Spleen (tissue), 7 donors: ENCODE data around the gene GIPC1.

Experiments
- POLR2A ChIP-seq, 3 donors: fragments of 450-650 bp; IDR thresholded peaks; one replicate each; pipeline ENCODE4 v1.5.1; 2017; ENCODE audit warnings: antibody characterized with exemption in 3 of 3, mild to moderate bottlenecking in 1 of 3
- POLR2AphosphoS5 ChIP-seq, 3 donors: sonication (generic); formaldehyde crosslinking; IDR thresholded peaks; one replicate each; pipeline ENCODE4 v1.5.1; 2017; ENCODE audit warnings: antibody characterized with exemption in 3 of 3
- TF ChIP-seq, protein P1 (sequence below), 11 experiments: fragments of 200-600 bp in 7 of 11; fragments of 450-650 bp in 4 of 11; sonication (generic) in 4 of 11; IDR thresholded peaks in 8 of 11; conservative IDR thresholded peaks in 3 of 11; 1 replicate in 7 of 11; 2 replicates in 4 of 11; pipeline versions ENCODE4 v1.4.0 to v1.8.0; 2016 to 2021; ENCODE audit warnings: antibody characterized with exemption in 11 of 11, inconsistent platforms in 4 of 11, mild to moderate bottlenecking in 1 of 11
- donor health status: DM: no; HTN: no; CAD: no; lungs with moderate emphysema.
- donor health status: DM: no; HTN: no; CAD: no.
- donor health status: DM: no; HTN: no; CAD: no.

- TF ChIP-seq POLR2A (IDR thresholded peaks at IDR 0.05): no peak
- TF ChIP-seq, protein P1, sequence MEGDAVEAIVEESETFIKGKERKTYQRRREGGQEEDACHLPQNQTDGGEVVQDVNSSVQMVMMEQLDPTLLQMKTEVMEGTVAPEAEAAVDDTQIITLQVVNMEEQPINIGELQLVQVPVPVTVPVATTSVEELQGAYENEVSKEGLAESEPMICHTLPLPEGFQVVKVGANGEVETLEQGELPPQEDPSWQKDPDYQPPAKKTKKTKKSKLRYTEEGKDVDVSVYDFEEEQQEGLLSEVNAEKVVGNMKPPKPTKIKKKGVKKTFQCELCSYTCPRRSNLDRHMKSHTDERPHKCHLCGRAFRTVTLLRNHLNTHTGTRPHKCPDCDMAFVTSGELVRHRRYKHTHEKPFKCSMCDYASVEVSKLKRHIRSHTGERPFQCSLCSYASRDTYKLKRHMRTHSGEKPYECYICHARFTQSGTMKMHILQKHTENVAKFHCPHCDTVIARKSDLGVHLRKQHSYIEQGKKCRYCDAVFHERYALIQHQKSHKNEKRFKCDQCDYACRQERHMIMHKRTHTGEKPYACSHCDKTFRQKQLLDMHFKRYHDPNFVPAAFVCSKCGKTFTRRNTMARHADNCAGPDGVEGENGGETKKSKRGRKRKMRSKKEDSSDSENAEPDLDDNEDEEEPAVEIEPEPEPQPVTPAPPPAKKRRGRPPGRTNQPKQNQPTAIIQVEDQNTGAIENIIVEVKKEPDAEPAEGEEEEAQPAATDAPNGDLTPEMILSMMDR (IDR thresholded peaks at IDR 0.05 in 8 of 11, conservative IDR thresholded peaks at IDR 0.05 in 3 of 11): peak in 1 of 11 experiments; percentile 23
- TF ChIP-seq POLR2AphosphoS5 (IDR thresholded peaks at IDR 0.05): peak; percentile 31 to 58 (median 57)
These were observed 63.0 kb downstream of the GIPC1 start, which contains the start of gene PKN1 for GRCh38 chr19:14432791-14433553.
